Gastroesophageal sphincter (tissue), 4 donors: ENCODE data around the gene ITGA11. TPM values are rescaled to one million over a fixed set of nuclear protein-coding genes. Genes with fewer than 3 reads are reported as not detected.

ENCODE experiments used
- ATAC-seq: fragments of 150-250 bp; one replicate; pipeline ENCODE4 v1.9.1; 2016; ENCODE audit warnings: mild to moderate bottlenecking, moderate library complexity
- H3K27ac ChIP-seq, 4 donors: fragments of 200-600 bp; sonication (generic) in 3 of 4; 1 replicate in 3 of 4; 2 replicates in 1 of 4; pipeline ENCODE4 v1.5.1; 2016 to 2019
- H3K27me3 ChIP-seq: fragments of 200-600 bp; sonication (generic); one replicate; pipeline ENCODE4 v1.5.1; 2019
- H3K36me3 ChIP-seq, 2 donors: fragments of 200-600 bp; sonication (generic); one replicate each; pipeline ENCODE4 v1.5.1; 2019; ENCODE audit warnings: control low read depth in 1 of 2
- H3K4me1 ChIP-seq, 3 donors: fragments of 200-600 bp; sonication (generic); 1 replicate in 2 of 3; 2 replicates in 1 of 3; pipeline ENCODE4 v1.5.1; 2016 to 2019; ENCODE audit warnings: control low read depth in 2 of 3
- H3K4me3 ChIP-seq, 2 donors: fragments of 200-600 bp; sonication (generic); one replicate each; pipeline ENCODE4 v1.5.1; 2019; ENCODE audit warnings: mild to moderate bottlenecking in 1 of 2, moderate library complexity in 1 of 2
- H3K9me3 ChIP-seq, 3 donors: fragments of 200-600 bp; sonication (generic); one replicate each; pipeline ENCODE4 v1.5.1; 2017 to 2019; ENCODE audit warnings: control low read depth in 2 of 3
- EP300 ChIP-seq: sonication (generic); formaldehyde crosslinking; IDR thresholded peaks from one replicate; pipeline ENCODE4 v1.6.1; 2017; ENCODE audit warnings: antibody characterized with exemption, mild to moderate bottlenecking
- POLR2A ChIP-seq, 2 donors: fragments of 450-650 bp; IDR thresholded peaks; one replicate each; pipeline ENCODE4 v1.6.1; 2017; ENCODE audit warnings: antibody characterized with exemption in 2 of 2, mild to moderate bottlenecking in 2 of 2, moderate library complexity in 1 of 2
- POLR2AphosphoS5 ChIP-seq: sonication (generic); formaldehyde crosslinking; IDR thresholded peaks from one replicate; pipeline ENCODE4 v1.6.1; 2017; ENCODE audit warnings: antibody characterized with exemption
- WGBS, 2 donors: methylation state at CpG; one replicate each; pipeline ENCODE4 v1.1.5; 2018; ENCODE audit warnings: low coverage in 1 of 2; 5-methylcytosine and 5-hydroxymethylcytosine counted together
- total RNA-seq, 4 donors: library from RNA; depleted of rRNA; stranded (reverse); fragments of >200 nt; gene quantifications; one replicate each; pipeline ENCODE4 v1.1.0, GENCODE V29; 2016
- TF ChIP-seq, protein P1 (sequence below), 4 experiments: fragments of 200-600 bp in 2 of 4; fragments of 450-650 bp in 2 of 4; sonication (generic) in 1 of 4; IDR thresholded peaks; one replicate each; pipeline ENCODE4 v1.5.1; 2017 to 2019; ENCODE audit warnings: antibody characterized with exemption in 4 of 4, mild to moderate bottlenecking in 2 of 4, moderate library complexity in 2 of 4

ITGA11 gene
- total RNA-seq, 4 donors from 2014 or later, result 3.8 to 9.5 (median 6.7) TPM

DNA sequence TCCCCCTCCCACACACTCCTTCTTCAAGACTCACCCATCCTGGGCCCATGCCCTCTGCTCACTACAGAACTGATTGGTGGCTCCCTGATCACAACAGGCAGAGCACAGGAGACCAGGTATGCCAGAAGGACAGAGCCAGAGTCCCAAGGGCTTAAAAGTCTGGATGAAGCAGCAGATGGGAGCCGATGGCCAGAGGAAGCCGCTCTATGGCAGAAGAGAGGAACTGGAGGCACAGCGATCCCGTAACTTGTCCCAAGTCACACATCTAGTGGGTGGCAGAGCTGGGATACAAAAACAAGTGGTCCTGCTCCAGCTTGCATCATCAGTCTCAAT, 20.7 kb downstream of the ITGA11 start:
- TF ChIP-seq POLR2A (IDR thresholded peaks at IDR 0.05) (no peak), EP300 (no peak), POLR2AphosphoS5 (no peak)
- TF ChIP-seq, protein P1, sequence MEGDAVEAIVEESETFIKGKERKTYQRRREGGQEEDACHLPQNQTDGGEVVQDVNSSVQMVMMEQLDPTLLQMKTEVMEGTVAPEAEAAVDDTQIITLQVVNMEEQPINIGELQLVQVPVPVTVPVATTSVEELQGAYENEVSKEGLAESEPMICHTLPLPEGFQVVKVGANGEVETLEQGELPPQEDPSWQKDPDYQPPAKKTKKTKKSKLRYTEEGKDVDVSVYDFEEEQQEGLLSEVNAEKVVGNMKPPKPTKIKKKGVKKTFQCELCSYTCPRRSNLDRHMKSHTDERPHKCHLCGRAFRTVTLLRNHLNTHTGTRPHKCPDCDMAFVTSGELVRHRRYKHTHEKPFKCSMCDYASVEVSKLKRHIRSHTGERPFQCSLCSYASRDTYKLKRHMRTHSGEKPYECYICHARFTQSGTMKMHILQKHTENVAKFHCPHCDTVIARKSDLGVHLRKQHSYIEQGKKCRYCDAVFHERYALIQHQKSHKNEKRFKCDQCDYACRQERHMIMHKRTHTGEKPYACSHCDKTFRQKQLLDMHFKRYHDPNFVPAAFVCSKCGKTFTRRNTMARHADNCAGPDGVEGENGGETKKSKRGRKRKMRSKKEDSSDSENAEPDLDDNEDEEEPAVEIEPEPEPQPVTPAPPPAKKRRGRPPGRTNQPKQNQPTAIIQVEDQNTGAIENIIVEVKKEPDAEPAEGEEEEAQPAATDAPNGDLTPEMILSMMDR (IDR thresholded peaks at IDR 0.05), result no peak
- peaks cover 0 to 7% (median 6%) of the 10 kb centered on the region in 3 donors for H3K4me1 ChIP-seq
- H3K4me3 ChIP-seq, result no peak overlapping the region
- no peak overlapping the region for H3K27ac ChIP-seq
- WGBS, 2 donors, result 98% methylated on average over 4 of the region's 4 CpGs; no CpG with 5 or more reads in 1 of the 2 donors
- ATAC-seq, result no peak
- H3K36me3 ChIP-seq, result no peaks in the 10 kb centered on the region
- peaks cover 13% of the 10 kb centered on the region for H3K27me3 ChIP-seq
- H3K9me3 ChIP-seq, result no peaks in the 10 kb centered on the region

DNA sequence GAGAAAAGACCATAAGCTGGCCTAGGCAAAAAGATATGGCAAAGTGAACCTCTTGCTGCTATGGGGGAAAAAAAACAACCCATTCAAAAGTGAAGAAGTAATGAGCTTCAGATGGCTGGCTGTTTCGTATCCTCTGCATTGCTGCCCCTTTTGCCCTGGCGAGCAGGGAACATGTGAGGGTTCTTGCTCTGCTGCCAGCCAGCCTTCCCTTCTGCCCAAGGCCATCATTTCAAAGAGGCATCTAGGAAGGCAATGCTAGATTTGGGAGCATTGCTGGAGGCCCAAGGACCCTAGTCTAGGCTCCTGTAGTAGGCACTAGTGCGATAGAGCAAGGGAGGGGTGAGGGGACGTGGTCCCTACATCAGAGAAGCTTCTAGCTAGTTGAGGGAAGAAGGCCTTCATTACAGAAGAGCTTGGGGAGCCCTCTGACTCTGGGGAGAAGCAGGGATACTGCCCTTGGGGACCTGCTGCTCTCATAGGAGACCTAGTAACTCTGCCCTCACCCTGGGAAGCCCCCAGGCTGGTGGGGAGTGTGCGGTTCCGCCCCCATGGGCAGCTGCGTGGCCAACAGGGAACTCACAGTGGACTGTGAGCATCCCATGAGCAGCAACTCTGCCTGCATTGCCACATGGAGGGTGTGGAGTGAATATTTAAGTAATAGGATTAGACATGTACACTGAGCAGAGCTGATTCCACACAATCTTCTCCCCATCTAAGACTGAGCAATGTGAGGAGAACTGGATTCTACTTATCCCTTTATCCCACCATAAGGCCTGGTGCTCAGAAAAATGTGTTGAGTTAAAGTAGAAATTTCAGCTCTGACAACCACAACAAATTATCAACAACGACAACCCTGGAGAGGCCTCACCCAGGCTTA, 21.3 kb downstream of the ITGA11 start:
- Histone ChIP-seq H3K36me3 (no peaks in the 10 kb centered on the region), H3K9me3 (no peaks in the 10 kb centered on the region), H3K4me3 (no peak overlapping the region), H3K27ac (no peak overlapping the region), H3K27me3 (peaks cover 13% of the 10 kb centered on the region), H3K4me1 (peaks cover 0 to 7% (median 6%) of the 10 kb centered on the region in 3 donors)
- TF ChIP-seq EP300 (no peak), POLR2A (IDR thresholded peaks at IDR 0.05) (no peak), POLR2AphosphoS5 (no peak)
- TF ChIP-seq, protein P1 (IDR thresholded peaks at IDR 0.05), result no peak
- ATAC-seq, result no peak
- 96 to 100% methylated on average over 2 to 3 of the region's 8 CpGs for WGBS, 2 donors

DNA sequence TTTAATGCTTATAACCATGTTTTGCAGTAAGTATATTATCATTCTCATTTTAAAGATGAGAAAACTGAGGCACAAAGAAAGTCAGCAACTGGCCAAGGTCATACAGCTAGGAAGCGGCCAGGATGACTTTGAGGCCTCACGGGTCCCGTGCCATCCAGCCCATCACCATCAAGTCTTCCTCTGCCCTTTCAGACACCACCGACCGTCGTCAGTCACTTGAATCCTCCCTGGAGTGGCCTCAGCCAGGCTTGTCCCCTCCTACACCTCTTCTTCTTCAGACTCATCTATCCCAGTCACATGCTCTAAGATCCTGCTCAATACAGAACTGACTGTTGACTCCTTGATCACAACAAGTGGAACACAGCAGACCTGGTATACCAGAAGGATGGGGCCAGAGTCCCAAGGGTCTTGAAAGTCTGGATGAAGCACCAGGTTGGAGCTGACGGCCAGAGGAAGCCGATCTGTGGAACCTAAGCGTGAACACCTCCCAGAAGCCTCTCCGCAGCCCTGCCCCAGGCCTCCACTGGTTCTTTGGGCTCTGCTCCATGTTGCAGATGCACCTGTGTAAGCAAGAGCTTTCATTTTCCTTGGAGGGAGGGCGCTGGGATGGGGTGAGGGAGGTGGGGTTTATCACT, 22.1 kb downstream of the ITGA11 start:
- Histone ChIP-seq H3K4me3 (no peak overlapping the region), H3K27ac (no peak overlapping the region)
- 90 to 92% methylated on average over 6 of the region's 11 CpGs for WGBS, 2 donors

DNA sequence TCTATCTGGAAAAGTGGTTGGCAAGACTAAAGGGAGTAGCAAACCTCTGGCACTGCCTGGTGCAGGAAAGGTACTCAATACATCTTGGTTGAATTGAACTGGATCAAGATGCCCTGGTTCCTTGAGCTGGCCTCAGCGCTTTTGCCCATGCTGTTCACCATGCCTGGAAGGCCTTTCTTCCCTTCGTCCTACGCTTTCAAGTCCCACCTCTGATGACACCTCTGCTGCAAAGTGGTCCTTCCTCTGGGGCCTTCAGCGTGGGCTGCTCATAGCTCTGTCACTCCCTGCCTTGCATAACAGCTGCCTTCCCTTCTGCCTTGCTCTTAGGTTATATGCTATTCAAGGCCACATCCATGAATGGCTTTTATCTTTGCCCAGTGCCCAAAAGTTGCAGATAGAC, 23.0 kb downstream of the ITGA11 start:
- H3K4me3 ChIP-seq, result no peak overlapping the region
- H3K4me1 ChIP-seq, result peaks cover 0 to 3% (median 1%) of the 10 kb centered on the region in 3 donors
- ATAC-seq, result no peak
- 80 to 83% methylated on average over 1 to 4 of the region's 4 CpGs for WGBS, 2 donors
- peaks cover 13% of the 10 kb centered on the region for H3K27me3 ChIP-seq
- H3K27ac ChIP-seq, result no peak overlapping the region
- H3K9me3 ChIP-seq, result no peaks in the 10 kb centered on the region
- TF ChIP-seq POLR2A (IDR thresholded peaks at IDR 0.05) (no peak), EP300 (no peak), POLR2AphosphoS5 (no peak)
- TF ChIP-seq, protein P1 (IDR thresholded peaks at IDR 0.05), result no peak
- H3K36me3 ChIP-seq, result no peaks in the 10 kb centered on the region

More for the DNA sequence above, 22.1 kb downstream of the ITGA11 start:
- Histone ChIP-seq H3K9me3 (no peaks in the 10 kb centered on the region), H3K36me3 (no peaks in the 10 kb centered on the region), H3K27me3 (peaks cover 13% of the 10 kb centered on the region), H3K4me1 (peaks cover 0 to 7% (median 6%) of the 10 kb centered on the region in 3 donors)
- TF ChIP-seq, protein P1 (IDR thresholded peaks at IDR 0.05), result no peak
- no peak for TF ChIP-seq EP300
- no peak for TF ChIP-seq POLR2A (IDR thresholded peaks at IDR 0.05)
- TF ChIP-seq POLR2AphosphoS5, result no peak
- ATAC-seq, result no peak
